ENCODE data around the gene HSD17B3.
"Not testable (repeated sequence)": the region's sequence is repeated elsewhere in the genome, so short reads cannot be mapped to it uniquely, and the experiment has no call there.

HSD17B3 gene

DNA sequence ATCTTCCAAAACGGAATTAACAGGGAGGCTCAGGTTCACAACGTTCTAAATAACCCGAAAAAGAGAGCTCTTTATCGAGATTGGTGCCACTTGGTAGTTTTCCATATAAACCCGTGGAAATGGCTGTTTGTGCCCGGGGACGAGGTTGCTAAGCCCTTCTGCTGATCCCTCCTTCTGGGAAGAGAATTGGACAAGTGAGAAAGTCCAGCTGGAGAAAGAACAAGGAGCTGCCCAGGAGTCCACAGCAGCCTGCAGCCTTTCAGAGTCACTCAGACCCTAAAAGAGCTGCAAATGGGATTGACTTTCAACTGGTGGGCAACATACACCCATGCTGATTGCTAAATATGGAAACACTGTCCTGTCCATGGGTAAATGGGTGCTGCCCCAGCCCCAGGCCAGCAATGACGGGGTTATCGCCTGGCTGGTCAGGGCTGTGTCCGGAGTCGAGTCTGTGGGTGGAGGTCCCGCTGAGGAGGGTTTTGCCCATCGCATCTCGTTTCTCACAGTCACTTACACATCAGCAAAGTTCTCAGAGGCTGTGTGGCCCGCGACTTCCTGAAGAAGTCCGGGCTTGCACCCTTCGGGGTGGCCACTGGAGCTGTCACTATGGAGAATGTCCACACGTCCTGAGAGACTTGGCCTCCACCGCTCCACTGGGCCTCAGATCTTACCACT is 40.7 kb upstream of the HSD17B3 start:
- TF ChIP-seq, protein P1, sequence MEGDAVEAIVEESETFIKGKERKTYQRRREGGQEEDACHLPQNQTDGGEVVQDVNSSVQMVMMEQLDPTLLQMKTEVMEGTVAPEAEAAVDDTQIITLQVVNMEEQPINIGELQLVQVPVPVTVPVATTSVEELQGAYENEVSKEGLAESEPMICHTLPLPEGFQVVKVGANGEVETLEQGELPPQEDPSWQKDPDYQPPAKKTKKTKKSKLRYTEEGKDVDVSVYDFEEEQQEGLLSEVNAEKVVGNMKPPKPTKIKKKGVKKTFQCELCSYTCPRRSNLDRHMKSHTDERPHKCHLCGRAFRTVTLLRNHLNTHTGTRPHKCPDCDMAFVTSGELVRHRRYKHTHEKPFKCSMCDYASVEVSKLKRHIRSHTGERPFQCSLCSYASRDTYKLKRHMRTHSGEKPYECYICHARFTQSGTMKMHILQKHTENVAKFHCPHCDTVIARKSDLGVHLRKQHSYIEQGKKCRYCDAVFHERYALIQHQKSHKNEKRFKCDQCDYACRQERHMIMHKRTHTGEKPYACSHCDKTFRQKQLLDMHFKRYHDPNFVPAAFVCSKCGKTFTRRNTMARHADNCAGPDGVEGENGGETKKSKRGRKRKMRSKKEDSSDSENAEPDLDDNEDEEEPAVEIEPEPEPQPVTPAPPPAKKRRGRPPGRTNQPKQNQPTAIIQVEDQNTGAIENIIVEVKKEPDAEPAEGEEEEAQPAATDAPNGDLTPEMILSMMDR (IDR thresholded peaks at IDR 0.05): no peak
- H3K27ac ChIP-seq: no peak overlapping the region

DNA sequence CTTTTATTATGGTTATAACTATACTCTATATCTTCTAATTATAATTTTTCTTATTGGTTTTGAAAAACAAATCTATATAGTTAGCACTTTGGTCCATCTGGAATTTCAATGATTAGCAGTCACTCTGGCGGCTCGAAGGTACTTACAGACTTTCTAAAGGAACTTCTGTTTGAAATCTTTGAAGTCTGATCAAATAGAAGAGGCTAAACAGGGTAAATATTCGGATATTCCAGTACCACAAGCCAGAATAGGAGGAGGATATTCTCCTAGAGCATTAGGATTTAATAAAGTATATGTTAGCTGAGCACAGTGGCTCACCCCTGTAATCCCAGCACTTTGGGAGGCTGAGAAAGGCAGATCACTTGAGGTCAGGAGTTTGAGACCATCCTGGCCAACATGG is 38.7 kb upstream of the HSD17B3 start:
- TF ChIP-seq, protein P1 (IDR thresholded peaks at IDR 0.05): no peak
- no peak for TF ChIP-seq ZFX (IDR thresholded peaks at IDR 0.05; ENCODE audit: borderline replicate concordance)
- no peak overlapping the region for H3K27ac ChIP-seq

GRCh38 chr9:96338299-96338698 is 36.3 kb upstream of the HSD17B3 start:
- TF ChIP-seq ZFX (IDR thresholded peaks at IDR 0.05; ENCODE audit: borderline replicate concordance): no peak
- TF ChIP-seq, protein P1 (IDR thresholded peaks at IDR 0.05): no peak
- H3K27ac ChIP-seq: no peak overlapping the region

- H3K27ac ChIP-seq: no peak overlapping the region
- TF ChIP-seq, protein P1 (IDR thresholded peaks at IDR 0.05): no peak
- TF ChIP-seq ZFX (IDR thresholded peaks at IDR 0.05; ENCODE audit: borderline replicate concordance): no peak
Measured at GRCh38 chr9:96333958-96334357, 32.0 kb upstream of the HSD17B3 start.

DNA sequence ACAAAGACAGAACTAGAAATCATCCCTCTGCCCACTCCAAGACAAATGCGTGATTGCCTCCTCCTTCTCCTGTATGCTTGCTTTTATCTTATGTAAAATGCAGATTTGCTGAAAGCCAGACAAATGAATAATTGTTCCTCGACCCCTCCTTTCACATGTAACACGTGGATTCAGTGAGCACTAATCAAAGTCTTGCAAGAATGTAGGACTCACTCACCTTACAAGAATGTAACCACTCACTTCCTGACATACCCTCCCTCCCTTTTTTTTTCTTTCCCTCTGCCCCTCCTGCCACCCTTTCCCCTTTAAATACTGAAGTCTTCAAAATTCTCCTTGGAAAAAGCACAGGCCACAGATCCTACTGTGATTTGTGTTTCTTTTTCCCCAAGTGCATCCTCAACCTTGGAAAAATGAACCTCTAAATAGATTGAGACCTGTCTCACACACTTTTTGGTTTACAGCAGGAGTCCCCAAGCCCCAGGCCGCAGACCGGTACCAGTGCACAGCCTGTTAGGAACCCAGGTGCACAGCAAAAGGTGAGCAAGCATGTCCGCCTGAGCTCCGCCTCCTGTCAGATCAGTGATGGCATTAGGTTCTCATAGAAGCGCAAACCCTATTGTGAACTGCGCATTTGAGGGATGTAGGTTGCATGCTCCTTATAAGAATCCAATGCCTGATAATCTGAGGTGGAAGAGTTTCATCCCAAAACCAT is 29.4 kb upstream of the HSD17B3 start:
- no peak for TF ChIP-seq ZFX (IDR thresholded peaks at IDR 0.05; ENCODE audit: borderline replicate concordance)
- TF ChIP-seq, protein P1 (IDR thresholded peaks at IDR 0.05): no peak
- H3K27ac ChIP-seq: no peak overlapping the region

DNA sequence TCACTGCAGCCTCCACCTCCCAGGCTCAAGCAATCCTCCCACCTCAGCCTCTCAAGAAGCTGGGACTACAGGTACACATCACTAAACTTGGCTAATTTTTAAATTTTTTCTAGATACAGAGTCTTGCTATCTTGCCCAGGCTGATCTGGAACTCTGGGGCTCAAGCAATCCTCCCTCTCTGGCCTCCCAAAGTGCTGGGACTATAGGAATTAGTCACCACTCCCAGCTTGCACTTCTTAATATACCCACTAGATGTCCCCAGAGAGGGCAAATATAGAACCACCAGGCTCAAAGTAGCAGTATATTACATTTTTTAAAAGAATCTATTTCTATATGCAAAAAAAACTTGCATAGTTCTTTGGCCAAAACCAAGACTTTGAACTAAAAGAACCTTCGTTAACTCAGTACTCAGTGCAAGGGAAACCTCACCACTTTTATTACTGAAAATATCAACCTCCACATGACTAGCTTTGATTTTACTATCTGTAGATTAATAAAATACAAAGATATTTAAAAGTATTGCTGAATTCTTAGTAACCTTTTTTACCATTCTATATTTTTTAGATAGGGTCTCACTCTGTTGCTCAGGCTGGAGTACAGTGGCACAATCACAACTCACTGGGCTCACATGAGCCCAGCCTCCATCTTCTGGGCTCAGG is 25.8 kb upstream of the HSD17B3 start:
- H3K27ac ChIP-seq: no peak overlapping the region
- TF ChIP-seq ZFX (IDR thresholded peaks at IDR 0.05; ENCODE audit: borderline replicate concordance): no peak
- TF ChIP-seq, protein P1 (IDR thresholded peaks at IDR 0.05): peak; percentile 90

DNA sequence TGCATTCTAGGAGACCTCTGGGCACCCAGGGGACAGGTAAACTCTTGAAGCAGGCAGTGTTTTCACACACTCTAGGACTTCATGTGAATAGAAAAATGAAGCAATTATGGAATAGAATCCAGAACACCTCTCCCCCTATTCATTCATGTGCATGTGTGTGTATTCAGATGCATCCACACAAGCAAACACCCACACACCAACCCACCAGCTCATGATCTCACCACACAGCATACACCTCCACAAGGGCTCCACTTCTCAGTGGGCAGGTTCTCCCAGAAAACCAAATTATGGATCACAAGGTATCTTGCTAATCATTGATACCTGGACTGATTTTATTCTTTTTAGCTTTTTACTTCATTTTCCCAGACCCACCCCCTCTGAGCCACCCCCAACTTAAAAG is 21.2 kb upstream of the HSD17B3 start:
- H3K27ac ChIP-seq: no peak overlapping the region
- TF ChIP-seq ZFX (IDR thresholded peaks at IDR 0.05; ENCODE audit: borderline replicate concordance): no peak
- TF ChIP-seq, protein P1 (IDR thresholded peaks at IDR 0.05): no peak

GRCh38 chr9:96322736-96323135 is 20.8 kb upstream of the HSD17B3 start:
- H3K27ac ChIP-seq: not testable (repeated sequence)

DNA sequence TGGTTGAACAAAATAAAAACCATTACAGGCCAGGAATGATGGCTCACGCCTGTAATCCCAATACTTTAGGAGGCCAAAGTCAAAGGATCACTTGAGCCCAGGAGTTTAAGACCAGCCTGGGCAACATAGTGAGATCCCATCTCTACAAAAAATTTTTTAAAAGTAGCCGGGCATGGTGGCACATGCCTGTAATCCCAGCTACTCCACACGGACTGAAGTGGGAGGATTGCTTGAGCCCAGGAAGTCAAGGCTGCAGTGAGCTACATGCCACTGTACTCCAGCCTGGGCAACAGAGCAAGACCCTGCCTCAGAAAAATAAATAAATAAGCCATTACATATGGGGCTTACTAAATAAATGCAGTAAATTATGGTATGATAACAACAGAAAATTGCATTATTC is 20.2 kb upstream of the HSD17B3 start:
- not testable (repeated sequence) for H3K27ac ChIP-seq

Measured in 22Rv1 (cell line).